ENCODE results near the gene TAPBP. TPM values are rescaled to one million over a fixed set of nuclear protein-coding genes. Genes with fewer than 3 reads are reported as not detected.

The TAPBP gene
- total and polyA plus RNA-seq, 9 of the 15 experiments (the other 6 are each of a cell fraction or from before 2014, with no cell fraction given): 5.6 to 74.0 (median 22.3) TPM

GRCh38 chr6:33313709-33314514 is at the start of gene TAPBP (continued):
- TF ChIP-seq ATF1 (CRISPR knock-in tag; IDR thresholded peaks at IDR 0.05): no peak
- no peak for TF ChIP-seq ATF1 (tag; IDR thresholded peaks at IDR 0.05)
- TF ChIP-seq CHAMP1 (IDR thresholded peaks at IDR 0.05): no peak
- no peak; the same call in 1 of the 2 replicates for TF ChIP-seq ZBTB1 (CRISPR knock-in tag; IDR thresholded peaks at IDR 0.05; ENCODE audit: borderline replicate concordance, low read depth)
- no peak for TF ChIP-seq PHTF2 (CRISPR knock-in tag; IDR thresholded peaks at IDR 0.05)
- TF ChIP-seq, protein P1, sequence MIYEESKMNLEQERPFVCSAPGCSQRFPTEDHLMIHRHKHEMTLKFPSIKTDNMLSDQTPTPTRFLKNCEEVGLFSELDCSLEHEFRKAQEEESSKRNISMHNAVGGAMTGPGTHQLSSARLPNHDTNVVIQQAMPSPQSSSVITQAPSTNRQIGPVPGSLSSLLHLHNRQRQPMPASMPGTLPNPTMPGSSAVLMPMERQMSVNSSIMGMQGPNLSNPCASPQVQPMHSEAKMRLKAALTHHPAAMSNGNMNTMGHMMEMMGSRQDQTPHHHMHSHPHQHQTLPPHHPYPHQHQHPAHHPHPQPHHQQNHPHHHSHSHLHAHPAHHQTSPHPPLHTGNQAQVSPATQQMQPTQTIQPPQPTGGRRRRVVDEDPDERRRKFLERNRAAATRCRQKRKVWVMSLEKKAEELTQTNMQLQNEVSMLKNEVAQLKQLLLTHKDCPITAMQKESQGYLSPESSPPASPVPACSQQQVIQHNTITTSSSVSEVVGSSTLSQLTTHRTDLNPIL (CRISPR knock-in tag; IDR thresholded peaks at IDR 0.05): no peak
- no peak for TF ChIP-seq HMG20A (CRISPR knock-in tag; conservative IDR thresholded peaks at IDR 0.05)
- TF ChIP-seq RBM15 (IDR thresholded peaks at IDR 0.05; ENCODE audit: insufficient read depth, low read length): no peak
- 0 out of 2 replicates have a peak, but pooled peaks have one; percentile 28 for TF ChIP-seq ETS1 (conservative IDR thresholded peaks at IDR 0.05; ENCODE audit: control insufficient read depth, low read depth, low read length)
- no peak; the same call in 1 of the 2 replicates for TF ChIP-seq MYC (IDR thresholded peaks at IDR 0.05; ENCODE audit: low read depth, low read length)
- TF ChIP-seq MYC (CRISPR knock-in tag; IDR thresholded peaks at IDR 0.05; ENCODE audit: borderline replicate concordance, low read depth): peak; percentile 33; the same call in 1 of the 2 replicates
- TF ChIP-seq ZNF395 (CRISPR knock-in tag; IDR thresholded peaks at IDR 0.05): no peak
- TF ChIP-seq JUN (IDR thresholded peaks at IDR 0.05; ENCODE audit: borderline replicate concordance, low read depth, low read length): no peak
- no peak for TF ChIP-seq JUN (CRISPR knock-in tag; IDR thresholded peaks at IDR 0.05; ENCODE audit: borderline replicate concordance)
- no peak for TF ChIP-seq ZNF280A (IDR thresholded peaks at IDR 0.05; ENCODE audit: low read depth, partially characterized antibody)
- TF ChIP-seq CTBP1 (IDR thresholded peaks at IDR 0.05; ENCODE audit: borderline replicate concordance): no peak; the same call in 1 of the 2 replicates
- peak; percentile 67; the same call in 1 of the 2 replicates for TF ChIP-seq NR2C2 (CRISPR knock-in tag; IDR thresholded peaks at IDR 0.05)
- no peak for TF ChIP-seq NR2C2 (tag; IDR thresholded peaks at IDR 0.05)
- no peak for TF ChIP-seq MCM3 (IDR thresholded peaks at IDR 0.05)

Measured in K562 (cell line).